ENCODE results near the gene ARHGAP8.

- no peak for TF ChIP-seq CTCF (IDR thresholded peaks at IDR 0.05)
- no peak for TF ChIP-seq EZH2 (IDR thresholded peaks at IDR 0.05; ENCODE audit: borderline replicate concordance, insufficient read depth, low read depth, low read length, poor library complexity, severe bottlenecking)
Observed at GRCh38 chr22:44731357-44731970, 20.9 kb upstream of the ARHGAP8 start.

All from B cell (primary cell).